ENCODE measurements around the gene ATP5F1D.

The ATP5F1D gene

DNA sequence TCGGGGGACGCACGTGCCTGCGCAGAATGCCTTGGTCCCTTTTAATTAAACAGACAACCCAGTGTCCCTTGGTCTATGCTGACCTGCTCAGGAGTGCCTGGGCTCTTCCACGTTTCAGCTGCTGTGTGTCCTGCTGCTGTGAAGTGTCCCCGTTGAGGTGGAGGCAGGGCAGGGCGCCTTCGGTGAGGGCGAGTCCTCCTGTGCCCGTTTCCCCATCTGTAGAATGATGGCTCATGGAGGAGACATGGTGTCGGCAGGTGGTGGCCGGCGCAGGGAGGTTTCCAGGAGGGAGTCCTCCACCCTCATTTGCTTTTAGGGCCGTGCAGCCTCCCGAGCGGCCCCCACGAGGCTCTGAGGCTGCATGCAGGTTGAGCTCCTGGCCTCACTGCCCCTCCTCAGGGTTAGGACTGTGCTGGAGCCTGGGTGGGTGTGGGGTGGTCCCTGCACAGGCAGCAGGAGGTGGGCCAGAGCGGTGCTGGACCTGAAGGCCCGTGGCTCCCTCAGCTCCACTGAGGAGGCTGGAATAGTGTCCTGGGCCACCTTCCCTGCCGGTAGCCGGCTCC lies 27.2 kb upstream of the ATP5F1D start:
- Histone ChIP-seq H3K27ac (ENCODE audit: low read depth, low read length) (peak overlapping the region; percentile 81), H3K9me3 (ENCODE audit: low read length) (no peaks in the 10 kb centered on the region), H3K27me3 (ENCODE audit: control insufficient read depth in 1 of 2, insufficient read depth in 2 of 2, low read length in 2 of 2) (no peaks in the 10 kb centered on the region), H3K4me3 (ENCODE audit: low read depth in 1 of 2, low read length in 2 of 2) (peak overlapping the region in 1 of 2 donors; percentile 13), H3K4me1 (ENCODE audit: insufficient read depth, low read length) (peaks cover 65% of the 10 kb centered on the region), H3K36me3 (ENCODE audit: insufficient read depth, low read length) (peaks cover 5% of the 10 kb centered on the region), H3K9ac (ENCODE audit: low read length) (peak overlapping the region; percentile 57)

DNA sequence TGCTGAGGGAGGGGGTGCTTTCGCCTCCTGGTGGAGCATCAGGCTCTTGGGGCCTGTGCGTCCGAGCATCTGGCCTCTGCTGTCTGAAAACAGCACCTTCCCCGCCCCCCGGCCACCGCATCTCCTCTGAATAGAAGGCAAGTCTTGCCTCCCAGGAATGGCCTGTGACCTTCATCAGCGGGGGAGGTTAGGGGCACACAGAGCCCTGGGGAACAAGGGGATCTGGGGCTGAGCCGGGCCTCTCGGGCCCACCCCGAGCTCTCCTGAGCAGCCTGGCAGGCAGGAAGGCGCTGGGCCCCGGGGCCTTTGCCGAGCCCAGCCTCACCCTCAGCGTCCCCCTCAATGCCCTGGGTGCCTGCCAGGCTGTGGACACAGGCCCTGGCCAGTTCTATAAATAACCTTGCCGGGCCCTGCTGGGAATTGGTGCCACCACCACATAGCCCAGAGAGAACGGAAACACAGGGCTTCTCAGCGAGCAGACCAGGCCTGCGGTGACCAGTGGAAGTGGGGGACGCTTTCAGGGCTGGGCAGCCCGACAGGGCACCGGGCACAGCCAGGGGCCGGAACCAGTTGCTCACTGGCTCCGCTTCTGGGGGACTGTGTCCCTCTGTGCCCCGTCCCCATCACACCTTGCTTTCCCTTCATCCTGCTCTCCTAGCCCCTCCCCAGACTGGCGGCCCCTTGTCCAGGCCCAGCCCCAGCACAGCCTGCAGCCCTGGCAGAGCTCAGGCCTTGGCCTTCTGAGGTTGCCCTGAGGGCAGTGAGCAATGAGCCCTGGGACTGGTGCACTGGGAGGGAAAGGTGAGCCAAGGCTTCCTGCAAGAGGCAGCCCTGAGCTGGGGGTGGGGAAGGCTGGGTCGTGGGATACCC lies 26.5 kb upstream of the ATP5F1D start:
- Histone ChIP-seq H3K36me3 (ENCODE audit: insufficient read depth, low read length) (no peaks in the 10 kb centered on the region), H3K27me3 (ENCODE audit: control insufficient read depth in 1 of 2, insufficient read depth in 2 of 2, low read length in 2 of 2) (no peaks in the 10 kb centered on the region), H3K9ac (ENCODE audit: low read length) (peak overlapping the region; percentile 57), H3K4me3 (ENCODE audit: low read depth in 1 of 2, low read length in 2 of 2) (peak overlapping the region in 1 of 2 donors; percentile 41), H3K4me1 (ENCODE audit: insufficient read depth, low read length) (peaks cover 59% of the 10 kb centered on the region), H3K27ac (ENCODE audit: low read depth, low read length) (peak overlapping the region; percentile 81), H3K9me3 (ENCODE audit: low read length) (no peaks in the 10 kb centered on the region)

GRCh38 chr19:1216756-1217155 lies 24.8 kb upstream of the ATP5F1D start:
- H3K9me3 ChIP-seq (ENCODE audit: low read length), result no peaks in the 10 kb centered on the region
- no peak overlapping the region for H3K9ac ChIP-seq (ENCODE audit: low read length)
- H3K27ac ChIP-seq (ENCODE audit: low read depth, low read length), result no peak overlapping the region

GRCh38 chr19:1217366-1217765 lies 24.2 kb upstream of the ATP5F1D start:
- no peak overlapping the region for H3K9ac ChIP-seq (ENCODE audit: low read length)

More at GRCh38 chr19:1216756-1217155, 24.8 kb upstream of the ATP5F1D start:
- no peaks in the 10 kb centered on the region for H3K27me3 ChIP-seq (ENCODE audit: control insufficient read depth in 1 of 2, insufficient read depth in 2 of 2, low read length in 2 of 2)
- peaks cover 15% of the 10 kb centered on the region for H3K36me3 ChIP-seq (ENCODE audit: insufficient read depth, low read length)
- H3K4me1 ChIP-seq (ENCODE audit: insufficient read depth, low read length), result peaks cover 59% of the 10 kb centered on the region
- no peak overlapping the region for H3K4me3 ChIP-seq (ENCODE audit: low read depth in 1 of 2, low read length in 2 of 2)

GRCh38 chr19:1218751-1219567 lies 22.6 kb upstream of the ATP5F1D start:
- Histone ChIP-seq H3K9me3 (ENCODE audit: low read length) (no peaks in the 10 kb centered on the region), H3K4me3 (ENCODE audit: low read depth in 1 of 2, low read length in 2 of 2) (no peak overlapping the region), H3K9ac (ENCODE audit: low read length) (no peak overlapping the region), H3K36me3 (ENCODE audit: insufficient read depth, low read length) (peaks cover 28% of the 10 kb centered on the region), H3K27ac (ENCODE audit: low read depth, low read length) (peak overlapping the region; percentile 35), H3K4me1 (ENCODE audit: insufficient read depth, low read length) (peaks cover 56% of the 10 kb centered on the region), H3K27me3 (ENCODE audit: control insufficient read depth in 1 of 2, insufficient read depth in 2 of 2, low read length in 2 of 2) (no peaks in the 10 kb centered on the region)

More at GRCh38 chr19:1217366-1217765, 24.2 kb upstream of the ATP5F1D start:
- no peaks in the 10 kb centered on the region for H3K27me3 ChIP-seq (ENCODE audit: control insufficient read depth in 1 of 2, insufficient read depth in 2 of 2, low read length in 2 of 2)
- no peaks in the 10 kb centered on the region for H3K9me3 ChIP-seq (ENCODE audit: low read length)
- peaks cover 16% of the 10 kb centered on the region for H3K36me3 ChIP-seq (ENCODE audit: insufficient read depth, low read length)
- peaks cover 59% of the 10 kb centered on the region for H3K4me1 ChIP-seq (ENCODE audit: insufficient read depth, low read length)
- peak overlapping the region; percentile 21 for H3K27ac ChIP-seq (ENCODE audit: low read depth, low read length)
- H3K4me3 ChIP-seq (ENCODE audit: low read depth in 1 of 2, low read length in 2 of 2), result no peak overlapping the region

DNA sequence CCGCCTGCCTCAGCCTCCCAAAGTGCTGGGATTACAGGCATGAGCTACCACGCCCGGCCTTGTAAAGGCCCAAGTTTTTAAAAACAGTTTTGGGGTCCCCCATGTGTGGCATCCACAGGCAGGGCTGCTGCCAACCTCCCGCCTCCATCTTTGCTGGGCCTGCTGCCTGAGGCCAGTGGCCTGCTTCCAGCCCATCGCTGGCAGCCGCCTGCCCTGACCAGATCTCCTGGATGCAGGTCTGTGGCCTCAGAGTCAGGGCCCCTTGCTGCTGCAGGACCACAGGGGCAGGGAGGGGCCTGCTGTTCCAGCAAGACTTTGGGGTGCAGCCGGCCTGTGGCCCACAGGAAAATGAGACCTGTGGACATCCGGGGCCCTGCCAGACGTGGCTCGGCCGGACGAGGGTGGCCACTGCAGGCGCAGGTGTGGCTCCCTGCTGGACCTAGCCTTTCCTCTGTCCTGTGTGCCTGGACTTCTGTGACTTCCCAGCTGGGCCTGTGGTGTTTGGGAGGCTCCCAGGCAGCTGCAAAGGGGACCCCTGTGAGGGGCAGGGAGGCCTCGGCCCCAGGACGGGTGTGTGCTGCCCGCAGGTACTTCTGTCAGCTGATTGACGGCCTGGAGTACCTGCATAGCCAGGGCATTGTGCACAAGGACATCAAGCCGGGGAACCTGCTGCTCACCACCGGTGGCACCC lies 21.6 kb upstream of the ATP5F1D start:
- H3K4me3 ChIP-seq (ENCODE audit: low read depth in 1 of 2, low read length in 2 of 2), result no peak overlapping the region
- H3K9me3 ChIP-seq (ENCODE audit: low read length), result no peaks in the 10 kb centered on the region
- no peak overlapping the region for H3K9ac ChIP-seq (ENCODE audit: low read length)
- no peaks in the 10 kb centered on the region for H3K27me3 ChIP-seq (ENCODE audit: control insufficient read depth in 1 of 2, insufficient read depth in 2 of 2, low read length in 2 of 2)
- peaks cover 28% of the 10 kb centered on the region for H3K36me3 ChIP-seq (ENCODE audit: insufficient read depth, low read length)
- peaks cover 47% of the 10 kb centered on the region for H3K4me1 ChIP-seq (ENCODE audit: insufficient read depth, low read length)
- no peak overlapping the region for H3K27ac ChIP-seq (ENCODE audit: low read depth, low read length)

DNA sequence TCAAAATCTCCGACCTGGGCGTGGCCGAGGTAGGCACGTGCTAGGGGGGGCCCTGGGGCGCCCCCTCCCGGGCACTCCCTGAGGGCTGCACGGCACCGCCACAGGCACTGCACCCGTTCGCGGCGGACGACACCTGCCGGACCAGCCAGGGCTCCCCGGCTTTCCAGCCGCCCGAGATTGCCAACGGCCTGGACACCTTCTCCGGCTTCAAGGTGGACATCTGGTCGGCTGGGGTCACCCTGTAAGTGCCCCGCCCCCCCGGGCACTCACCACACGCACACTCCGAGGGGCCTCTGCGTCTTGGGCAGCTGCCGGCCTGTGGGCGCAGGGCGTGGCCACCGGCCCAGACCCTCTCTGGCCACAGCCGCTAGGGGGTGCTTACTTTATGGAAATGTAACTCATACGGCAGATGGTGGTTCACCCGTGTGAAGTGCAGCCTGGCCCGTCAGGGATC lies 21.0 kb upstream of the ATP5F1D start:
- Histone ChIP-seq H3K36me3 (ENCODE audit: insufficient read depth, low read length) (peaks cover 28% of the 10 kb centered on the region), H3K9me3 (ENCODE audit: low read length) (no peaks in the 10 kb centered on the region), H3K9ac (ENCODE audit: low read length) (no peak overlapping the region), H3K4me3 (ENCODE audit: low read depth in 1 of 2, low read length in 2 of 2) (no peak overlapping the region), H3K27me3 (ENCODE audit: control insufficient read depth in 1 of 2, insufficient read depth in 2 of 2, low read length in 2 of 2) (no peaks in the 10 kb centered on the region), H3K27ac (ENCODE audit: low read depth, low read length) (no peak overlapping the region), H3K4me1 (ENCODE audit: insufficient read depth, low read length) (peaks cover 41% of the 10 kb centered on the region)

- H3K27me3 ChIP-seq (ENCODE audit: control insufficient read depth in 1 of 2, insufficient read depth in 2 of 2, low read length in 2 of 2), result no peaks in the 10 kb centered on the region
- H3K4me1 ChIP-seq (ENCODE audit: insufficient read depth, low read length), result peaks cover 34% of the 10 kb centered on the region
- H3K36me3 ChIP-seq (ENCODE audit: insufficient read depth, low read length), result peaks cover 28% of the 10 kb centered on the region
Measured at GRCh38 chr19:1220976-1221903, 20.3 kb upstream of the ATP5F1D start.

GRCh38 chr19:1221904-1222255 lies 19.7 kb upstream of the ATP5F1D start:
- H3K9ac ChIP-seq (ENCODE audit: low read length), result no peak overlapping the region
- H3K36me3 ChIP-seq (ENCODE audit: insufficient read depth, low read length), result peaks cover 28% of the 10 kb centered on the region

More at GRCh38 chr19:1220976-1221903, 20.3 kb upstream of the ATP5F1D start:
- Histone ChIP-seq H3K9me3 (ENCODE audit: low read length) (no peaks in the 10 kb centered on the region), H3K4me3 (ENCODE audit: low read depth in 1 of 2, low read length in 2 of 2) (no peak overlapping the region), H3K27ac (ENCODE audit: low read depth, low read length) (peak overlapping the region; percentile 72), H3K9ac (ENCODE audit: low read length) (no peak overlapping the region)

GRCh38 chr19:1222394-1222793 lies 19.2 kb upstream of the ATP5F1D start:
- Histone ChIP-seq H3K36me3 (ENCODE audit: insufficient read depth, low read length) (peaks cover 28% of the 10 kb centered on the region), H3K27ac (ENCODE audit: low read depth, low read length) (peak overlapping the region; percentile 72), H3K27me3 (ENCODE audit: control insufficient read depth in 1 of 2, insufficient read depth in 2 of 2, low read length in 2 of 2) (no peaks in the 10 kb centered on the region), H3K4me3 (ENCODE audit: low read depth in 1 of 2, low read length in 2 of 2) (no peak overlapping the region), H3K9ac (ENCODE audit: low read length) (no peak overlapping the region), H3K9me3 (ENCODE audit: low read length) (no peaks in the 10 kb centered on the region), H3K4me1 (ENCODE audit: insufficient read depth, low read length) (peaks cover 23% of the 10 kb centered on the region)

More at GRCh38 chr19:1221904-1222255, 19.7 kb upstream of the ATP5F1D start:
- peaks cover 28% of the 10 kb centered on the region for H3K4me1 ChIP-seq (ENCODE audit: insufficient read depth, low read length)
- H3K27me3 ChIP-seq (ENCODE audit: control insufficient read depth in 1 of 2, insufficient read depth in 2 of 2, low read length in 2 of 2), result no peaks in the 10 kb centered on the region
- H3K4me3 ChIP-seq (ENCODE audit: low read depth in 1 of 2, low read length in 2 of 2), result no peak overlapping the region
- H3K27ac ChIP-seq (ENCODE audit: low read depth, low read length), result peak overlapping the region; percentile 72
- no peaks in the 10 kb centered on the region for H3K9me3 ChIP-seq (ENCODE audit: low read length)
